Hepatocyte (in vitro differentiated cells): ENCODE measurements around the gene TTC6. TPM values are rescaled to one million over a fixed set of nuclear protein-coding genes. Genes with fewer than 3 reads are reported as not detected.

Source experiments
- DNase-seq: peaks from one replicate; pipeline ENCODE4 v3.0.0-alpha.2; 2016; ENCODE audit warnings: low spot score
- H2AFZ ChIP-seq: fragments of 200-600 bp; sonication (generic); 2 replicates; pipeline ENCODE4 v1.6.0; 2016; ENCODE audit warnings: antibody characterized with exemption, mild to moderate bottlenecking
- H3K27ac ChIP-seq: fragments of 200-600 bp; sonication (generic); 2 replicates; pipeline ENCODE4 v1.5.1; 2016; ENCODE audit warnings: mild to moderate bottlenecking
- H3K27me3 ChIP-seq: fragments of 200-600 bp; sonication (generic); 2 replicates; pipeline ENCODE4 v1.6.1; 2016
- H3K36me3 ChIP-seq: fragments of 200-600 bp; sonication (generic); replicated peaks from 2 replicates; pipeline ENCODE4 v1.5.1; 2016; ENCODE audit warnings: low read depth; ENCODE audit not compliant: insufficient read depth
- H3K4me1 ChIP-seq: fragments of 200-600 bp; sonication (generic); 2 replicates; pipeline ENCODE4 v1.5.1; 2016; ENCODE audit warnings: mild to moderate bottlenecking, moderate library complexity; ENCODE audit not compliant: insufficient read depth
- H3K4me2 ChIP-seq: fragments of 200-600 bp; sonication (generic); 2 replicates; pipeline ENCODE4 v1.6.0; 2016
- H3K4me3 ChIP-seq: fragments of 200-600 bp; sonication (generic); 2 replicates; pipeline ENCODE4 v1.5.1; 2016; ENCODE audit warnings: mild to moderate bottlenecking
- H3K79me2 ChIP-seq: fragments of 200-600 bp; sonication (generic); 2 replicates; pipeline ENCODE4 v1.6.0; 2017; ENCODE audit warnings: mild to moderate bottlenecking
- H3K9me2 ChIP-seq: fragments of 200-600 bp; sonication (generic); replicated peaks from 2 replicates; pipeline ENCODE4 v1.6.0; 2017; ENCODE audit warnings: mild to moderate bottlenecking; ENCODE audit not compliant: insufficient read depth
- H3K9me3 ChIP-seq: fragments of 200-600 bp; sonication (generic); 2 replicates; pipeline ENCODE4 v1.5.1; 2016; ENCODE audit warnings: low read depth, mild to moderate bottlenecking
- H4K20me1 ChIP-seq: fragments of 200-600 bp; sonication (generic); 2 replicates; pipeline ENCODE4 v1.6.0; 2016; ENCODE audit warnings: mild to moderate bottlenecking; ENCODE audit not compliant: insufficient read depth, poor library complexity, severe bottlenecking
- EZH2 ChIP-seq: fragments of 200-600 bp; sonication (generic); IDR thresholded peaks from 2 replicates; pipeline ENCODE4 v1.6.1; 2016; ENCODE audit warnings: antibody characterized with exemption, mild to moderate bottlenecking, borderline replicate concordance
- EZH2phosphoT487 ChIP-seq: fragments of 200-600 bp; sonication (generic); IDR thresholded peaks from one replicate; pipeline ENCODE4 v1.6.1; 2018; ENCODE audit warnings: antibody characterized with exemption, mild to moderate bottlenecking, low read depth, moderate library complexity; ENCODE audit not compliant: unreplicated experiment, severe bottlenecking
- WGBS: methylation state at CpG from one replicate; pipeline ENCODE4 v1.1.6; 2016; ENCODE audit warnings: low lambda C conversion rate; ENCODE audit errors: missing lambda C conversion rate; 5-methylcytosine and 5-hydroxymethylcytosine counted together
- polyA plus RNA-seq: library from polyadenylated mRNA; unstranded; fragments of >200 nt; fragmentation: Nextera tagmentation; extraction: Ambion mirVana; gene quantifications from 2 replicates; pipeline ENCODE4 v1.2.1, GENCODE V29; 2016
- total RNA-seq: library from RNA; depleted of rRNA; stranded (reverse); fragments of >200 nt; gene quantifications from 2 replicates; pipeline ENCODE4 v1.2.3, GENCODE V29; 2014
- TF ChIP-seq, protein P1 (sequence below): fragments of 200-600 bp; sonication (generic); IDR thresholded peaks from 2 replicates; pipeline ENCODE4 v1.5.1; 2016; ENCODE audit warnings: antibody characterized with exemption, mild to moderate bottlenecking; ENCODE audit not compliant: poor library complexity

The TTC6 gene
- total and polyA plus RNA-seq, 2 experiments from 2014 or later, result 6.4 to 20.8 TPM

DNA sequence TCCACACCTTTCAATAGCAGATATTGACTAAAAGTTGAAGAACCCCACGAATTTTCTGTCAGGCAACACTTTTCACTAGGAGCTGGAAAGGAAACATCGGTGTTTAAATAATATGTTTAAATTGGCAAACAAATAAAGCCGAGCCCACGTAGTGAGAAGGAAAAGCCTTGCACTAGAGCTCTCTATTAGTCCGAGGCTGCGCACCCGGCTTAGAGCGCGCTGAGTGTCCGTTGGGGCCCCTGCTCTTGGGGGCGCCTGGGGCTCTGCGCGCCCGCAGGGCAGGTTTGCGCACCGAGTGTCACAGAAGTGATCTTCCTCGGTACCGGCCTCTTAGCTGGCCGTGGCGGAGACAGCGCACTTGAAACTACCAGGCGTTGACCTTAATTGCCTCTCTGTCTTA is 6.4 kb downstream of the TTC6 start:
- no peaks in the 10 kb centered on the region for H3K36me3 ChIP-seq
- peaks cover 16% of the 10 kb centered on the region for H3K4me1 ChIP-seq
- H4K20me1 ChIP-seq, result no peaks in the 10 kb centered on the region
- peaks cover 67% of the 10 kb centered on the region for H3K27me3 ChIP-seq
- no peak overlapping the region for H3K4me3 ChIP-seq
- no peaks in the 10 kb centered on the region for H3K9me3 ChIP-seq
- no peak overlapping the region for H3K27ac ChIP-seq
- H3K4me2 ChIP-seq, result no peak overlapping the region
- WGBS, result 77% methylated on average over 22 of the region's 22 CpGs
- H2AFZ ChIP-seq, result no peak overlapping the region
- H3K79me2 ChIP-seq, result peaks cover 70% of the 10 kb centered on the region
- no peaks in the 10 kb centered on the region for H3K9me2 ChIP-seq
- TF ChIP-seq EZH2phosphoT487 (no peak), EZH2 (no peak)
- TF ChIP-seq, protein P1, sequence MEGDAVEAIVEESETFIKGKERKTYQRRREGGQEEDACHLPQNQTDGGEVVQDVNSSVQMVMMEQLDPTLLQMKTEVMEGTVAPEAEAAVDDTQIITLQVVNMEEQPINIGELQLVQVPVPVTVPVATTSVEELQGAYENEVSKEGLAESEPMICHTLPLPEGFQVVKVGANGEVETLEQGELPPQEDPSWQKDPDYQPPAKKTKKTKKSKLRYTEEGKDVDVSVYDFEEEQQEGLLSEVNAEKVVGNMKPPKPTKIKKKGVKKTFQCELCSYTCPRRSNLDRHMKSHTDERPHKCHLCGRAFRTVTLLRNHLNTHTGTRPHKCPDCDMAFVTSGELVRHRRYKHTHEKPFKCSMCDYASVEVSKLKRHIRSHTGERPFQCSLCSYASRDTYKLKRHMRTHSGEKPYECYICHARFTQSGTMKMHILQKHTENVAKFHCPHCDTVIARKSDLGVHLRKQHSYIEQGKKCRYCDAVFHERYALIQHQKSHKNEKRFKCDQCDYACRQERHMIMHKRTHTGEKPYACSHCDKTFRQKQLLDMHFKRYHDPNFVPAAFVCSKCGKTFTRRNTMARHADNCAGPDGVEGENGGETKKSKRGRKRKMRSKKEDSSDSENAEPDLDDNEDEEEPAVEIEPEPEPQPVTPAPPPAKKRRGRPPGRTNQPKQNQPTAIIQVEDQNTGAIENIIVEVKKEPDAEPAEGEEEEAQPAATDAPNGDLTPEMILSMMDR, result no peak
- DNase-seq, result no peak

DNA sequence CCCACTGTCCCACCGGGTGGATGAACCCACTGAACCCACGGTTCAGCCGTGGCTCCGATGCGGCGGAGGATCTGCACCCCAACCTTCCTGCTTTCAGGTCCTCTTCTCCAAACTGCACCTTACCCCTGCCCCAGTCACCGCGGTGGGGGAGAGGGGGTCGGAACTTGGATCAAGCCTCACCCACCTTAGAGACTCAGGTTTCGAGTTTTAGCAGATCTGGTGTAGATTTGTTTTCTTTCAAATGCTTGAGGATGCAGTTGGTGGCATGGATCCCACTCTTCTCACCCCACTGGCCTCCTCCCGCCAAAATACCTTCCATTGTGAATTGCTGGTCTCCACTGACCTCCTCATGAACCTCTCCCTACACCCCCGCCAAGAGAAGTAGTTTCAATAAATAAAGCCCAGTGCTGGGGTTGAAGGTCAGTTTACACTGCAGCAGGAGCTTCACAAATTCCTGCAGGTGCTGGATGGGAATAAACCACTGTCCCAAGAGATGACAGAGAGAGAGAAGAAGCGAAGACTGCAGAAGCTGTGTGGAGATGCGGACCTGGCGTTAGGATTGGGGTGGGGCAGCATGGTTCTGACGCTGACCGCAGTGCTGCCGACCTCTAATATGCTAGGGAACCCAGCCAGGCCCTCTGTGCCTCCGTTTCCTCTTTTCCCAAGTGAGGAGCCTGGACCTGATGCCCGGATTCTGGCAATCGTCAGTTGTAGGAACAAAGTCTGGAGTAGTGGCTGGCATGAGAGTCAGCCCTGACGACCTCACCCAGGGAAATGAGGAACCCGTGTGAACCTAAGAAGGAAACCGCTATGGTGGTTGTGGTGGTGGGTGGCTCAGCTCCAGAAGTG is 7.4 kb downstream of the TTC6 start:
- H3K9me2 ChIP-seq, result no peaks in the 10 kb centered on the region
- DNase-seq, result no peak
- peak overlapping the region; percentile 47 for H3K4me2 ChIP-seq
- 77% methylated on average over 24 of the region's 24 CpGs for WGBS
- H3K36me3 ChIP-seq, result no peaks in the 10 kb centered on the region
- no peaks in the 10 kb centered on the region for H4K20me1 ChIP-seq
- no peak overlapping the region for H3K4me3 ChIP-seq
- peaks cover 60% of the 10 kb centered on the region for H3K27me3 ChIP-seq
- H3K4me1 ChIP-seq, result peaks cover 15% of the 10 kb centered on the region
- H3K9me3 ChIP-seq, result no peaks in the 10 kb centered on the region
- peaks cover 62% of the 10 kb centered on the region for H3K79me2 ChIP-seq
- no peak overlapping the region for H2AFZ ChIP-seq
- TF ChIP-seq EZH2, result no peak
- TF ChIP-seq, protein P1, result no peak
- no peak for TF ChIP-seq EZH2phosphoT487
- H3K27ac ChIP-seq, result peak overlapping the region; percentile 10

DNA sequence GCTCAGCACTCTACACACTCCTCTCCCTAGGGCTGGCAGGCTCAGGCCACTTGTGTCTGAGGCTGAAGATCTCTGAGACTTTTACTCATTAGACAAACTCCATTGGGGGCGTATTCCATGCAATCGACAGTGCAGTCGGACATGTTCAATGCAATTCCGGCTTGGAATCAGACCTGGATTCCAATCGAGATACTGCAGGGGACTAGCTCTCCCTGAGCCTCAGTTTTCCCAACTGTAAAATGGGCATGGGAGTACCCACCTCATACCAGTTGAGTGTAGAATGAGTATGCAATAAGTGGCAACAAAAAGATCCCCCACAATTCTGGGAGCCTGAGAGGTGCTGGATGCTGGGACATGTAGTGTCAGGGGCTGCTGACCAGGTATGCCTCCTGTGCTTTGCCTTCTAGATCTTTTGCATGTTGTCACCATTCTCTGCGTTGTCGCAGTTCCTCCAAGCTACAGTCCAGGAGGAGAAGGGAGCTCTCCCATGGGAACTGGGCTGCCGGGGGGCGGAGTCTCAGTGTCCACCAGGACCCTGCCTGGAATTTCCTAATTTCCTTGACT is 8.3 kb downstream of the TTC6 start:
- Histone ChIP-seq H4K20me1 (no peaks in the 10 kb centered on the region), H3K27ac (no peak overlapping the region), H3K79me2 (peaks cover 55% of the 10 kb centered on the region), H3K4me2 (no peak overlapping the region), H3K9me3 (no peaks in the 10 kb centered on the region), H3K27me3 (peaks cover 57% of the 10 kb centered on the region), H2AFZ (no peak overlapping the region), H3K36me3 (no peaks in the 10 kb centered on the region), H3K4me3 (no peak overlapping the region), H3K4me1 (peaks cover 11% of the 10 kb centered on the region), H3K9me2 (no peaks in the 10 kb centered on the region)
- no peak for DNase-seq
- whole genome bisulfite sequencing, result 89% methylated on average over 9 of the region's 9 CpGs
- TF ChIP-seq, protein P1, result no peak
- TF ChIP-seq EZH2 (no peak), EZH2phosphoT487 (no peak)
